Naive B cell (primary cell): ENCODE measurements around the gene GFER. TPM values are rescaled to one million over a fixed set of nuclear protein-coding genes. Genes with fewer than 3 reads are reported as not detected.

Source experiments
- ATAC-seq, 2 donors: fragments of 150-1000 bp; cut with Tn5 transposase; 2 replicates each; pipeline ENCODE4 v1.10.0; 2021; ENCODE audit warnings: low read depth in 2 of 2, mild to moderate bottlenecking in 2 of 2, moderate library complexity in 2 of 2
- DNase-seq: peaks from one replicate; pipeline ENCODE4 v3.0.0; 2022
- H3K27ac Mint-ChIP-seq, 6 donors: one replicate each; pipeline ENCODE4 v1.8.0; 2020 to 2022; ENCODE audit warnings: mild to moderate bottlenecking in 6 of 6, mixed read lengths in 6 of 6, moderate library complexity in 5 of 6, inconsistent platforms in 2 of 6
- H3K27me3 Mint-ChIP-seq, 3 donors: one replicate each; pipeline ENCODE4 v1.8.0; 2021 to 2022; ENCODE audit warnings: mixed read lengths in 3 of 3, mild to moderate bottlenecking in 1 of 3
- H3K36me3 Mint-ChIP-seq, 2 donors: one replicate each; pipeline ENCODE4 v1.8.0; 2020 to 2022; ENCODE audit warnings: mixed read lengths in 2 of 2, inconsistent platforms in 1 of 2, mild to moderate bottlenecking in 1 of 2
- H3K4me1 Mint-ChIP-seq, 3 donors: one replicate each; pipeline ENCODE4 v1.8.0; 2020 to 2022; ENCODE audit warnings: mixed read lengths in 3 of 3, inconsistent platforms in 1 of 3, mild to moderate bottlenecking in 1 of 3, moderate library complexity in 1 of 3
- H3K4me3 Mint-ChIP-seq, 8 donors: one replicate each; pipeline ENCODE4 v1.8.0; 2020 to 2022; ENCODE audit warnings: mild to moderate bottlenecking in 8 of 8, mixed read lengths in 8 of 8, moderate library complexity in 8 of 8, inconsistent platforms in 2 of 8
- H3K9me3 Mint-ChIP-seq, 7 donors: one replicate each; pipeline ENCODE4 v1.8.0; 2020 to 2022; ENCODE audit warnings: mixed read lengths in 7 of 7, mild to moderate bottlenecking in 5 of 7, inconsistent platforms in 2 of 7, moderate library complexity in 1 of 7
- polyA plus RNA-seq, 6 donors: library from polyadenylated mRNA; unstranded; fragments of 300-500 nt; fragmentation: Illumina TruSeq; gene quantifications; one replicate each; pipeline ENCODE4 v1.2.3, GENCODE V29; 2021; ENCODE audit warnings: low read depth in 6 of 6

Gene GFER
- polyA plus RNA-seq, 6 donors from 2014 or later, result 31.9 to 58.2 (median 37.6) TPM

DNA sequence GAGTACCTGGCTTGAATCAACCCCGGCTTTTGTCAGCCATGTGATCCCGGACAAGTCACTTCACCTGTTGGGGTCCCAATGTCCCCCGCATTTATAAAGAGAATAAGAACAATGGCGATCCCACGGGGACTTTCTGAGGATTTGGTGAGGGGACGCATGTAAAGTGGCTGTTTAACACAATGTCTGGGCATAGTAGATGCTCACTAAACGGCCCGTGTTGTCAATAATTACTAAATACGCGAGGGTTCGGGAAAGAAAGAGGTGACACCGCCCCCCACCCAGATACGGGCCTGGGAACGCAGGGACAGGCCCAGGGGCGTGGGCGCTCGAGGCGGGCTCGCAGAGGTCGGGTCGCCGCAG is 7.6 kb downstream of the GFER start:
- peak; percentile 31 for DNase-seq
- ATAC-seq, result no peak
- Mint-ChIP-seq H3K27ac (peak overlapping the region; percentile 41 to 98 (median 96)), H3K4me3 (peak overlapping the region; percentile 81 to 92 (median 85)), H3K9me3 (no peaks in the 10 kb centered on the region), H3K27me3 (no peaks in the 10 kb centered on the region), H3K4me1 (peaks cover 28 to 31% (median 30%) of the 10 kb centered on the region in 3 donors), H3K36me3 (no peaks in the 10 kb centered on the region)

GRCh38 chr16:1991948-1992703 is 8.1 kb downstream of the GFER start:
- Mint-ChIP-seq H3K36me3 (no peaks in the 10 kb centered on the region), H3K27ac (peak overlapping the region in 5 of 6 donors; percentile 41 to 98 (median 95)), H3K27me3 (no peaks in the 10 kb centered on the region), H3K9me3 (no peaks in the 10 kb centered on the region), H3K4me1 (peaks cover 23 to 31% (median 26%) of the 10 kb centered on the region in 3 donors), H3K4me3 (peak overlapping the region; percentile 56 to 92 (median 84))
- ATAC-seq (peak; percentile 62 to 67), DNase-seq (peak; percentile 90)

GRCh38 chr16:1992704-1993317 is 8.8 kb downstream of the GFER start:
- DNase-seq (no peak), ATAC-seq (no peak)
- no peaks in the 10 kb centered on the region for H3K36me3 Mint-ChIP-seq
- peak overlapping the region in 2 of 6 donors; percentile 17 to 60 for H3K27ac Mint-ChIP-seq
- H3K4me3 Mint-ChIP-seq, result no peak overlapping the region
- H3K27me3 Mint-ChIP-seq, result no peaks in the 10 kb centered on the region
- no peaks in the 10 kb centered on the region for H3K9me3 Mint-ChIP-seq
- H3K4me1 Mint-ChIP-seq, result peaks cover 19 to 31% (median 26%) of the 10 kb centered on the region in 3 donors

DNA sequence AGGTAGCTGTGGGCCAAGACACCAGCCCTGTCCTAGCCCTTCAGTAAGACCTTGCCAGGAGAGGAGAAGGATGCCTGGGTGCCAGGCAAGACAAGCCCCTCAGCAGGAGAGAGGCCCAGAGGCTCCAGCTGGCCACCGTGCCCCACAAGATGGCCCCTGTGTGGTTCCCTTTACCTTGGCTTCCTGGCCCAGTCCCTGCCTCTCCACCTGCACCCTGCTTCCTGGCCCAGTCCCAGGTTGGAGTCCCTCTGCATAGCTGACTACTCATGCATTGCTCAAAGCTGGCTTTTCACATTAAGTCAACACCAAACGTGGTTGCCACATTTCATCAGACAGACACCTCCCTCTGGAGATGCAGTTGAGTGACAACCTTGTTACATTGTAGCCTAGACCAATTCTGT is 9.7 kb downstream of the GFER start:
- no peak for ATAC-seq
- Mint-ChIP-seq H3K9me3 (no peaks in the 10 kb centered on the region), H3K4me3 (peak overlapping the region in 2 of 8 donors; percentile 57 to 72), H3K27me3 (no peaks in the 10 kb centered on the region), H3K27ac (peak overlapping the region in 5 of 6 donors; percentile 17 to 94 (median 88)), H3K36me3 (no peaks in the 10 kb centered on the region), H3K4me1 (peaks cover 18 to 28% (median 22%) of the 10 kb centered on the region in 3 donors)
- DNase-seq, result no peak

- peak overlapping the region in 1 of 6 donors; percentile 57 for H3K27ac Mint-ChIP-seq
- H3K9me3 Mint-ChIP-seq, result no peaks in the 10 kb centered on the region
- H3K4me3 Mint-ChIP-seq, result no peak overlapping the region
- H3K4me1 Mint-ChIP-seq, result peaks cover 5 to 10% (median 9%) of the 10 kb centered on the region in 3 donors
- H3K36me3 Mint-ChIP-seq, result no peaks in the 10 kb centered on the region
- H3K27me3 Mint-ChIP-seq, result no peaks in the 10 kb centered on the region
- DNase-seq (no peak), ATAC-seq (no peak)
Measured at GRCh38 chr16:1997494-1998359, 13.7 kb downstream of the GFER start.

GRCh38 chr16:1998360-1998835 is 14.4 kb downstream of the GFER start:
- Mint-ChIP-seq H3K27ac (peak overlapping the region in 1 of 6 donors; percentile 2), H3K9me3 (no peaks in the 10 kb centered on the region), H3K27me3 (no peaks in the 10 kb centered on the region), H3K4me3 (no peak overlapping the region), H3K4me1 (peaks cover 5 to 7% (median 7%) of the 10 kb centered on the region in 3 donors), H3K36me3 (no peaks in the 10 kb centered on the region)
- ATAC-seq, result no peak
- no peak for DNase-seq

DNA sequence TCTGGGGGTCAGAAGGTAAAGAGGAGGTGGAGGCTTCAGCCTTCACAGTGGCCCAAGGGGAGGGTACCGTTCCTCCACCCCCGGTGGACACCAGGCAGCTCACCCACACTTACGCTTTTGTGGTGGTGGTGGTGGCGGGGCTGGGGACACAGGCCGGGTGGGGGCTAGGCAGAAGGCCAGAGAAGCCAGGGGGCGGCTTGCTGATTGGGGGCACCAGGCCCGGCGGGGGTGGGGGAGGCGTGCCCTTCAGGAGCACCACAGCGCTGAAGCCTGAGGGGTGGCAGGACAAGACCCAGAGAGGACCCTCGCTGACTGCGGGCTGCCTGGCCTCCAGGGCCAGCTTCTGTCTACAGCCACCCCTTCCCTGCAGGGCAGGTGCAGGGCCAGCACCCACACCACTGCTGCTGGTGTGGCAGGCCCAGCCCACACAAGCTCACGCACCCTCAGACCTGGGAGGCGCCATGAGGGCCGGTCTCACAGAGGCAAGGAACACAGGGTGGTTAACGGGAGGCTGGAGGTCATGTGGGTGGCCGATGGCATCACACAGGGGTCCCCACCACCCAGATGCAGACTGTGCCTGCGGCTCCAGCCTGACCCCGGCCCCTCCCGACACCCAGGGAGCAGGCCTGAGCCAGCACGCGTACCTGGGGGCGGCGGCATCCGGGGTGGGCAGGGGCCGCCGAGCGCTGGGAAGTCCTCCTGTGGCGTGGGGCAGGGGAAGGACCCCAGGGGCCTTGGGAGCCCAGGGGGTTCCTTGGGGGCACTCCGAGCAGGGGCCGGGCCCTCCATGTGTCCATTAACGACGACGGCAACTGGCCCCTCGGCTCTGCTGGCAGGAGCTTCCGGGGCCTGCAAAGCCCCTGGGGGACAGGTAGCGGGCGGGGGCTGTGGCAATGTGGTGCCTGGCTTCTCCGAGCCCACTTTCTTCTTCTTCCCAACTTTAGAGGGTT is 15.1 kb downstream of the GFER start:
- Mint-ChIP-seq H3K27ac (peak overlapping the region in 1 of 6 donors; percentile 67), H3K9me3 (no peaks in the 10 kb centered on the region), H3K4me1 (peaks cover 0 to 3% (median 1%) of the 10 kb centered on the region in 3 donors), H3K4me3 (peak overlapping the region in 2 of 8 donors; percentile 10 to 22), H3K36me3 (no peaks in the 10 kb centered on the region), H3K27me3 (no peaks in the 10 kb centered on the region)
- DNase-seq, result no peak
- ATAC-seq, result no peak

DNA sequence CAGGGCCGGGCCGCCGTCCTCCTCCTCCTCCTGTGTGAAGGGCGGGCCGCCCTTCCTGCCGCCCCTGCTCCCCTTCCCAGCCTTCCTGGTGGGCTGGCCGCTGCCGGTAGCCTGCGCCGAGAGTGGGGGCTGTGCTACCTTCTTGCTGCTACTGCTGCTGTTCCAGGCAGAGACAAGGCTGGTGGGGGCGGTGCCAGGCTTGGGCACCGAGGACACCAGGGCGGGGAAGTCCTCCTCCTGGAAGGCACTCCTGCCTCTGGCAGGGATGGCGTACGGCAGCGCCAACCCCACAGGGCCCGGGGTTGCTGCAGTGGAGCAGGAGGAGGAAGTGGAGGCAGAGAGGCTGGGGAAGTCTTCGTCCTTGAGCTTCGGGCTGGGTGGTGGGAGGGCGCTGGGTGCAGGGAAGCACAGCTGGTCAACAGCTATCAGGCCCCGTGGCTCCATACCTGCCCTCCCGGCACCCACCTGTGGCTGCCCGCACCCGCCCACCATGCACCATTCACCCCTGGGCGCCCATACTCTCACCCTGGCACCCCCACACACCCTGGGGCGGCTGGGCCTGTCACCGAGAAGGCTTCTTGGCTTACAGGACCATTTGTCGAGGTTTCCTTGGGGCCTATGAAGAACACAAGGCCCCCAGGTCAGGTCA is 16.0 kb downstream of the GFER start:
- no peaks in the 10 kb centered on the region for H3K9me3 Mint-ChIP-seq
- H3K4me3 Mint-ChIP-seq, result no peak overlapping the region
- ATAC-seq (no peak), DNase-seq (no peak)
- H3K4me1 Mint-ChIP-seq, result peaks cover 0 to 11% (median 0%) of the 10 kb centered on the region in 3 donors
- H3K36me3 Mint-ChIP-seq, result no peaks in the 10 kb centered on the region
- H3K27me3 Mint-ChIP-seq, result no peaks in the 10 kb centered on the region
- no peak overlapping the region for H3K27ac Mint-ChIP-seq

DNA sequence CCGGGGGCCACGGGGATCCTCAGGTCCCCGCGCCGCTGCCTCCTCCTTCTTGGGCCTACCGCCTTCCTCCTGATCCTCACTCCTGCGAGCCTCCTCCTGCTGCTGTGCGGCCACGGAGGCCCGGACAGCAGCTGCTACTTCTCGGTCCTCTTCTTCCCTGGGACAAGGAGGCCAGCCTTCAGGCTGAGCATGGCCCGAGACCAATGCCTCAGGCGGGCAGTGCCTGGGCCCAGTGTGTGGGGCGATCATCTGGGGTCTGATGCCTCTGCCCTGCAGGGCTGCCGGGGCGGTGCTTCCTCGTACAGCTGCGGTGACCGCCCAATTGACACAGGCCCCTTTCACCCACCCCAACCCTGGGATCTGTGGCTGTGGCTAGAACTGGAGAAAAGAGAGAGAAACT is 17.0 kb downstream of the GFER start:
- Mint-ChIP-seq H3K4me1 (peaks cover 6 to 22% (median 6%) of the 10 kb centered on the region in 3 donors), H3K4me3 (no peak overlapping the region), H3K27ac (no peak overlapping the region), H3K27me3 (no peaks in the 10 kb centered on the region), H3K9me3 (no peaks in the 10 kb centered on the region), H3K36me3 (no peaks in the 10 kb centered on the region)
- no peak for DNase-seq
- ATAC-seq, result no peak

- no peak overlapping the region for H3K4me3 Mint-ChIP-seq
- H3K27me3 Mint-ChIP-seq, result no peaks in the 10 kb centered on the region
- H3K4me1 Mint-ChIP-seq, result peaks cover 11 to 28% (median 13%) of the 10 kb centered on the region in 3 donors
- no peak for DNase-seq
- ATAC-seq, result no peak
- H3K36me3 Mint-ChIP-seq, result no peaks in the 10 kb centered on the region
- H3K9me3 Mint-ChIP-seq, result no peaks in the 10 kb centered on the region
- no peak overlapping the region for H3K27ac Mint-ChIP-seq
Measured at GRCh38 chr16:2001456-2002355, 17.7 kb downstream of the GFER start.

- H3K27ac Mint-ChIP-seq, result no peak overlapping the region
- no peaks in the 10 kb centered on the region for H3K36me3 Mint-ChIP-seq
- H3K4me1 Mint-ChIP-seq, result peaks cover 19 to 37% (median 21%) of the 10 kb centered on the region in 3 donors
- no peak overlapping the region for H3K4me3 Mint-ChIP-seq
- DNase-seq, result no peak
- no peaks in the 10 kb centered on the region for H3K27me3 Mint-ChIP-seq
- H3K9me3 Mint-ChIP-seq, result no peaks in the 10 kb centered on the region
- no peak for ATAC-seq
Measured at GRCh38 chr16:2002406-2003230, 18.6 kb downstream of the GFER start.
